ENCODE measurements around the gene RP9. TPM values are rescaled to one million over a fixed set of nuclear protein-coding genes. Genes with fewer than 3 reads are reported as not detected.

The RP9 gene
- total RNA-seq, 1 donor from 2014 or later = 7.1 TPM

GRCh38 chr7:33062782-33063443, 46.3 kb downstream of the RP9 start:
- DNase-seq (ENCODE audit: low read depth) = peak; percentile 83

GRCh38 chr7:33062023-33062781, 47.0 kb downstream of the RP9 start, which contains the start of gene NT5C3A:
Gene NT5C3A (minus strand): TSS chr7:33062776. CDS start chr7:33062705, 71 bp downstream.
- DNase-seq (ENCODE audit: low read depth) = peak; percentile 11

GRCh38 chr7:33061282-33061937, 47.8 kb downstream of the RP9 start:
- no peak for DNase-seq (ENCODE audit: low read depth)

- no peak for DNase-seq (ENCODE audit: low read depth)
Measured at GRCh38 chr7:33059635-33060034, 49.6 kb downstream of the RP9 start.

- DNase-seq (ENCODE audit: low read depth) = peak; percentile 25
Measured at GRCh38 chr7:33055158-33055557, 54.0 kb downstream of the RP9 start.

GRCh38 chr7:33054261-33054964, 54.8 kb downstream of the RP9 start:
- DNase-seq (ENCODE audit: low read depth) = peak; percentile 34

GRCh38 chr7:33053721-33054120, 55.5 kb downstream of the RP9 start:
- DNase-seq (ENCODE audit: low read depth) = no peak

GRCh38 chr7:33050535-33051318, 58.5 kb downstream of the RP9 start:
- peak; percentile 62 for DNase-seq (ENCODE audit: low read depth)

- no peak for DNase-seq (ENCODE audit: low read depth)
Measured at GRCh38 chr7:33048704-33049103, 60.5 kb downstream of the RP9 start.

- DNase-seq (ENCODE audit: low read depth) = no peak
Measured at GRCh38 chr7:33048257-33048656, 60.9 kb downstream of the RP9 start.

- no peak for DNase-seq (ENCODE audit: low read depth)
Measured at GRCh38 chr7:33044986-33045385, 64.2 kb downstream of the RP9 start.

Other genes starting within 250 kb of the RP9 start
- 52.5 and 76.1 TPM in 2 replicates for gene KBTBD2, start 217.6 kb downstream of the RP9 start, total RNA-seq
- 143 and 157 TPM in 2 replicates for gene FKBP9, start 152.0 kb downstream of the RP9 start, total RNA-seq
- 26.5 and 67.7 TPM in 2 replicates for gene NT5C3A, start 46.6 kb downstream of the RP9 start, total RNA-seq
- 12.0 and 23.7 TPM in 2 replicates for gene BBS9, start 20.2 kb upstream of the RP9 start, total RNA-seq

All from renal cortical epithelial cell (primary cell).